SH-SY5Y (cell line): ENCODE data around the gene KCNIP3.

ENCODE experiments used
- GATA2 ChIP-seq: IDR thresholded peaks from 2 replicates; pipeline ENCODE4 v1.6.1; 2011; ENCODE audit warnings: mild to moderate bottlenecking, low read depth, low read length
- GATA3 ChIP-seq: IDR thresholded peaks from 2 replicates; pipeline ENCODE4 v1.6.1; 2011; ENCODE audit warnings: low read depth, mild to moderate bottlenecking, low read length, moderate library complexity

DNA sequence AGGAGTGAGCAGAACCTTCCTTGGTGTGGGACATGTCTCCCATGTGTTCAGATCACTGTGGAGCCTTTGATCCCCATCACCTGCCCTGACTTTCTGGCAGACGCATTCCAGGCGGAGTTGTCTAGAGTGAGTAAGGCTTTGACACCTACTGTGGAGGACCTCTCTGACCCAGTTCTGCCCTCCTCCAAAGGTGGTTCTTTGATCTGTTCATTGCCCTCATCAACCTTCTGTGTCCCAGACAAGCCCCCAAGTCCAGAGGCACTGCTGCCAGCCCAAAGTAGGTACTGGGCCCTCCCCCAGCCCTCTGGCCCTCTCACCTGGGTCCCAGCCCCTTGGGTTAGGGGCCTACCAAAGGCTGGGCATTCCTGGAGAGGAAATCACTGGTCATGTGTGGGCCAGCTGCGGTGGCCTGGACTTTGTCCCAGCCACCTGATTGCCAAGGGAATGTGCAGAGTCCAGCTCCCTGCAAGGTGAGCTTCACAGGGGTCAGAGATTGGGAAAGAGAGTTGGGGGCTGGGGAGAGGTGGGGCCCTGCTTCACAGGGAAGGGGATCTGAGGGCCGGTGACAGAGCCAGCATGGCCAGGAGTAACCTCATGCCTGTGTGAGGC lies 93.2 kb downstream of the KCNIP3 start:
- no peak for TF ChIP-seq GATA2
- no peak for TF ChIP-seq GATA3
